HepG2 (cell line): ENCODE results near the gene SYNGR1. TPM values are rescaled to one million over a fixed set of nuclear protein-coding genes. Genes with fewer than 3 reads are reported as not detected.

Experiments
- CBX1 ChIP-seq: IDR thresholded peaks from one replicate; pipeline ENCODE4 v1.6.1; 2016; ENCODE audit warnings: antibody characterized with exemption, low read depth
- DMAP1 ChIP-seq: IDR thresholded peaks from 2 replicates; pipeline ENCODE4 v1.6.1; 2016
- ELF1 ChIP-seq: sonication (generic); formaldehyde crosslinking; IDR thresholded peaks from 2 replicates; pipeline ENCODE4 v1.4.0; 2020; ENCODE audit warnings: missing genetic modification reagents
- HMGXB4 ChIP-seq, 2 experiments: sonication (generic) in 1 of 2; formaldehyde crosslinking in 1 of 2; IDR thresholded peaks; 2 replicates each; pipeline versions ENCODE4 v1.4.0 to v1.6.1; 2018 to 2020; ENCODE audit warnings: missing genetic modification reagents in 2 of 2, borderline replicate concordance in 1 of 2, low read depth in 1 of 2, mild to moderate bottlenecking in 1 of 2, missing biosample characterization in 1 of 2
- MEIS2 ChIP-seq: sonication (generic); formaldehyde crosslinking; IDR thresholded peaks from 2 replicates; pipeline ENCODE4 v1.9.0; 2021; ENCODE audit warnings: mild to moderate bottlenecking, missing genetic modification reagents
- MLXIP ChIP-seq: sonication (generic); formaldehyde crosslinking; IDR thresholded peaks from 2 replicates; pipeline ENCODE4 v1.9.0; 2021; ENCODE audit warnings: missing genetic modification reagents, borderline replicate concordance
- MTA1 ChIP-seq: sonication (generic); formaldehyde crosslinking; IDR thresholded peaks from 2 replicates; pipeline ENCODE4 v1.4.0; 2020; ENCODE audit warnings: missing genetic modification reagents, mild to moderate bottlenecking, borderline replicate concordance
- NKX3-1 ChIP-seq: sonication (generic); formaldehyde crosslinking; IDR thresholded peaks from 2 replicates; pipeline ENCODE4 v1.5.0; 2020; ENCODE audit warnings: missing genetic modification reagents
- NR2F1 ChIP-seq, 2 experiments: fragments of 450-650 bp in 1 of 2; formaldehyde crosslinking in 1 of 2; IDR thresholded peaks; 2 replicates each; pipeline versions ENCODE4 v1.5.0 to v1.6.1; 2016 to 2020; ENCODE audit warnings: mild to moderate bottlenecking in 1 of 2, missing compliant biosample characterization in 1 of 2, missing genetic modification reagents in 1 of 2, moderate library complexity in 1 of 2
- POGZ ChIP-seq: sonication (generic); formaldehyde crosslinking; IDR thresholded peaks from 2 replicates; pipeline ENCODE4 v1.4.0; 2020; ENCODE audit warnings: mild to moderate bottlenecking, missing genetic modification reagents
- PREB ChIP-seq: sonication (generic); formaldehyde crosslinking; IDR thresholded peaks from 2 replicates; pipeline ENCODE4 v1.4.0; 2020; ENCODE audit warnings: missing genetic modification reagents
- RELA ChIP-seq: sonication (generic); formaldehyde crosslinking; IDR thresholded peaks from 2 replicates; pipeline ENCODE4 v1.4.0; 2020; ENCODE audit warnings: missing genetic modification reagents
- SAP130 ChIP-seq: IDR thresholded peaks from 2 replicates; pipeline ENCODE4 v1.6.1; 2016; ENCODE audit warnings: low read depth
- SIX1 ChIP-seq: sonication (generic); formaldehyde crosslinking; IDR thresholded peaks from 2 replicates; pipeline ENCODE4 v1.4.0; 2020; ENCODE audit warnings: missing genetic modification reagents, borderline replicate concordance
- SNAI1 ChIP-seq: sonication (generic); formaldehyde crosslinking; IDR thresholded peaks from 2 replicates; pipeline ENCODE4 v1.5.0; 2020; ENCODE audit warnings: mild to moderate bottlenecking, missing genetic modification reagents, borderline replicate concordance
- TOE1 ChIP-seq: sonication (generic); formaldehyde crosslinking; IDR thresholded peaks from 2 replicates; pipeline ENCODE4 v1.4.0; 2020; ENCODE audit warnings: mild to moderate bottlenecking, missing genetic modification reagents
- ZFP62 ChIP-seq: sonication (generic); formaldehyde crosslinking; IDR thresholded peaks from 2 replicates; pipeline ENCODE4 v1.4.0; 2020; ENCODE audit warnings: missing genetic modification reagents
- ZNF121 ChIP-seq: sonication (generic); formaldehyde crosslinking; IDR thresholded peaks from 2 replicates; pipeline ENCODE4 v1.5.0; 2020; ENCODE audit warnings: mild to moderate bottlenecking, missing genetic modification reagents
- ZNF224 ChIP-seq: sonication (generic); formaldehyde crosslinking; IDR thresholded peaks from 2 replicates; pipeline ENCODE4 v1.5.0; 2020; ENCODE audit warnings: mild to moderate bottlenecking, missing genetic modification reagents
- ZNF232 ChIP-seq: sonication (generic); formaldehyde crosslinking; IDR thresholded peaks from 2 replicates; pipeline ENCODE4 v1.4.0; 2020; ENCODE audit warnings: missing genetic modification reagents, borderline replicate concordance
- ZNF484 ChIP-seq: sonication (generic); formaldehyde crosslinking; IDR thresholded peaks from 2 replicates; pipeline ENCODE4 v1.5.1; 2020; ENCODE audit warnings: mild to moderate bottlenecking, low read depth, missing genetic modification reagents, borderline replicate concordance
- ZXDC ChIP-seq: sonication (generic); formaldehyde crosslinking; IDR thresholded peaks from 2 replicates; pipeline ENCODE4 v1.5.0; 2020; ENCODE audit warnings: mild to moderate bottlenecking, missing genetic modification reagents
- polyA plus RNA-seq, 8 experiments: library from polyadenylated mRNA; depleted of rRNA in 3 of 8; stranded (reverse) in 7 of 8; unstranded in 1 of 8; fragments of >200 nt; fragmentation: Illumina TruSeq in 4 of 8; extraction: Trizol in 4 of 8; gene quantifications; 2 replicates each; pipeline versions ENCODE4 v1.2.1 to v1.2.3, GENCODE V29; 2011 to 2016; ENCODE audit warnings: low read depth in 4 of 8, missing spikeins in 1 of 8, mixed read lengths in 1 of 8; ENCODE audit not compliant: insufficient read depth in 1 of 8
- total RNA-seq, 5 experiments: library from RNA; depleted of rRNA; stranded (reverse); fragments of >200 nt; fragmentation: Illumina TruSeq; extraction: Trizol; gene quantifications; 2 replicates each; pipeline ENCODE4 v1.2.3, GENCODE V29; 2016; ENCODE audit warnings: low read depth in 1 of 5

Gene SYNGR1
- total and polyA plus RNA-seq, 2 of the 13 experiments (the other 11 are each of a cell fraction or from before 2014, with no cell fraction given), result 0.27 to 2.7 TPM

GRCh38 chr22:39303358-39303757 lies 46.4 kb upstream of the SYNGR1 start (continued):
- TF ChIP-seq PREB (CRISPR knock-in tag) (no peak), SAP130 (CRISPR knock-in tag) (peak; percentile 90), ZNF224 (0 out of 2 replicates have a peak, but pooled peaks have one; percentile 61), MEIS2 (CRISPR knock-in tag) (peak; percentile 63), DMAP1 (CRISPR knock-in tag) (no peak; the same call in 1 of the 2 replicates), ZXDC (no peak), ZNF232 (peak; percentile 85; the same call in 1 of the 2 replicates), ZNF121 (no peak), ZNF484 (no peak), POGZ (CRISPR knock-in tag) (peak; percentile 70; the same call in 1 of the 2 replicates), MLXIP (peak; percentile 63; the same call in 1 of the 2 replicates), HMGXB4 (CRISPR knock-in tag; IDR thresholded peaks at IDR 0.05; ENCODE audit: borderline replicate concordance in 1 of 2, low read depth in 1 of 2) (peak in 1 of 2 experiments; percentile 68; a peak in 2 of 4 replicates), CBX1 (peak; percentile 30), ZFP62 (CRISPR knock-in tag) (no peak), NR2F1 (CRISPR knock-in tag; IDR thresholded peaks at IDR 0.05) (0 out of 4 replicates have a peak, but pooled peaks of 1 of the 2 experiments have one; percentile 11), ELF1 (CRISPR knock-in tag) (peak; percentile 42; the same call in 1 of the 2 replicates), SNAI1 (CRISPR knock-in tag) (peak; percentile 57; the same call in 1 of the 2 replicates), TOE1 (CRISPR knock-in tag) (0 out of 2 replicates have a peak, but pooled peaks have one; percentile 41), SIX1 (peak; percentile 55; the same call in 1 of the 2 replicates), RELA (no peak), NKX3-1 (CRISPR knock-in tag) (peak; percentile 72; the same call in 1 of the 2 replicates), MTA1 (CRISPR knock-in tag) (peak; percentile 74; the same call in 1 of the 2 replicates)
